Choroid plexus epithelial cell (primary cell): ENCODE measurements around the gene SHH.

Experiments
- DNase-seq: peaks from one replicate; pipeline ENCODE4 v3.0.0-alpha.2; 2010; ENCODE audit warnings: low read depth
- H3K4me3 ChIP-seq: 2 replicates; pipeline ENCODE4 v1.5.1; 2011; ENCODE audit warnings: low read depth, mild to moderate bottlenecking, control low read depth, low read length, moderate library complexity
- CTCF ChIP-seq: conservative IDR thresholded peaks from 2 replicates; pipeline ENCODE4 v1.5.1; 2011; ENCODE audit warnings: low read depth, mild to moderate bottlenecking, control low read depth, inconsistent platforms, low read length, moderate library complexity

Gene SHH

GRCh38 chr7:155830961-155831806 is 18.9 kb upstream of the SHH start:
- no peak overlapping the region for H3K4me3 ChIP-seq
- no peak for DNase-seq
- TF ChIP-seq CTCF, result no peak

- no peak overlapping the region for H3K4me3 ChIP-seq
- TF ChIP-seq CTCF, result no peak
- no peak for DNase-seq
These were observed 17.7 kb upstream of the SHH start for GRCh38 chr7:155829796-155830470.

- DNase-seq, result no peak
- H3K4me3 ChIP-seq, result no peak overlapping the region
- no peak for TF ChIP-seq CTCF
These were observed 13.1 kb upstream of the SHH start for GRCh38 chr7:155825336-155825735.

GRCh38 chr7:155824227-155824886 is 12.1 kb upstream of the SHH start:
- no peak overlapping the region for H3K4me3 ChIP-seq
- no peak for DNase-seq
- TF ChIP-seq CTCF, result no peak

- TF ChIP-seq CTCF, result no peak
- DNase-seq, result no peak
- no peak overlapping the region for H3K4me3 ChIP-seq
These were observed 9.6 kb upstream of the SHH start for GRCh38 chr7:155821851-155822250.

- DNase-seq, result no peak
- no peak for TF ChIP-seq CTCF
- H3K4me3 ChIP-seq, result no peak overlapping the region
These were observed 8.5 kb upstream of the SHH start for GRCh38 chr7:155820788-155821187.
